Thoracic aorta (tissue), 2 donors: ENCODE measurements around the gene NR1H4. TPM values are rescaled to one million over a fixed set of nuclear protein-coding genes. Genes with fewer than 3 reads are reported as not detected.

Experiments
- ATAC-seq: fragments of 150-250 bp; one replicate; pipeline ENCODE4 v1.8.0; 2017; ENCODE audit warnings: low read depth; ENCODE audit not compliant: insufficient number of reproducible peaks, low FRiP score
- DNase-seq: peaks from one replicate; pipeline ENCODE4 v3.0.0-alpha.2; 2020; ENCODE audit warnings: low spot score
- H3K27ac ChIP-seq, 2 donors: fragments of 200-600 bp; sonication (generic); 1 replicate in 1 of 2; 2 replicates in 1 of 2; pipeline ENCODE4 v1.5.1; 2016; ENCODE audit warnings: mild to moderate bottlenecking in 2 of 2, moderate library complexity in 2 of 2
- H3K27me3 ChIP-seq: fragments of 200-600 bp; sonication (generic); replicated peaks from 2 replicates; pipeline ENCODE4 v1.6.0; 2016; ENCODE audit warnings: mild to moderate bottlenecking; ENCODE audit not compliant: insufficient read depth
- H3K36me3 ChIP-seq: fragments of 200-600 bp; sonication (generic); one replicate; pipeline ENCODE4 v1.5.1; 2016
- H3K4me1 ChIP-seq, 2 donors: fragments of 200-600 bp; sonication (generic); 1 replicate in 1 of 2; 2 replicates in 1 of 2; pipeline versions ENCODE4 v1.5.1 to v1.6.0; 2016; ENCODE audit warnings: low read depth in 2 of 2, mild to moderate bottlenecking in 1 of 2; ENCODE audit not compliant: control insufficient read depth in 1 of 2
- H3K4me3 ChIP-seq: fragments of 200-600 bp; sonication (generic); 2 replicates; pipeline ENCODE4 v1.5.1; 2016; ENCODE audit warnings: mild to moderate bottlenecking
- H3K9me3 ChIP-seq: fragments of 200-600 bp; sonication (generic); 2 replicates; pipeline ENCODE4 v1.5.1; 2016
- CTCF ChIP-seq: fragments of 200-600 bp; sonication (generic); IDR thresholded peaks from one replicate; pipeline ENCODE4 v1.5.1; 2019; ENCODE audit warnings: antibody characterized with exemption
- total RNA-seq, 2 donors: library from RNA; depleted of rRNA; stranded (reverse); fragments of >200 nt; gene quantifications; one replicate each; pipeline versions ENCODE4 v1.1.0 to v1.2.3, GENCODE V29; 2016

The NR1H4 gene
- total RNA-seq, 2 donors from 2014 or later: 1.9 TPM; not detected in 1

- H3K27me3 ChIP-seq: no peaks in the 10 kb centered on the region
- H3K36me3 ChIP-seq: no peaks in the 10 kb centered on the region
- TF ChIP-seq CTCF: no peak
- H3K4me1 ChIP-seq: no peaks in the 10 kb centered on the region
- ATAC-seq (no peak), DNase-seq (no peak)
- H3K4me3 ChIP-seq: no peak overlapping the region
- no peaks in the 10 kb centered on the region for H3K9me3 ChIP-seq
- H3K27ac ChIP-seq: no peak overlapping the region
Observed at GRCh38 chr12:100520048-100520769, 46.5 kb downstream of the NR1H4 start.

GRCh38 chr12:100521958-100522357 is 48.3 kb downstream of the NR1H4 start:
- no peak for ATAC-seq

GRCh38 chr12:100528034-100528433 is 54.4 kb downstream of the NR1H4 start:
- H3K4me1 ChIP-seq: no peaks in the 10 kb centered on the region
- no peak for TF ChIP-seq CTCF
- no peaks in the 10 kb centered on the region for H3K27me3 ChIP-seq
- DNase-seq (no peak), ATAC-seq (no peak)
- H3K9me3 ChIP-seq: no peaks in the 10 kb centered on the region
- H3K4me3 ChIP-seq: no peak overlapping the region
- H3K27ac ChIP-seq: no peak overlapping the region
- H3K36me3 ChIP-seq: no peaks in the 10 kb centered on the region

More at GRCh38 chr12:100521958-100522357, 48.3 kb downstream of the NR1H4 start:
- no peak overlapping the region for H3K27ac ChIP-seq
- no peaks in the 10 kb centered on the region for H3K27me3 ChIP-seq
- no peaks in the 10 kb centered on the region for H3K4me1 ChIP-seq
- H3K36me3 ChIP-seq: no peaks in the 10 kb centered on the region
- no peak for TF ChIP-seq CTCF
- H3K9me3 ChIP-seq: no peaks in the 10 kb centered on the region
- no peak overlapping the region for H3K4me3 ChIP-seq
- DNase-seq: no peak

- TF ChIP-seq CTCF: no peak
- ATAC-seq (no peak), DNase-seq (no peak)
- no peaks in the 10 kb centered on the region for H3K9me3 ChIP-seq
- H3K4me3 ChIP-seq: no peak overlapping the region
- H3K27ac ChIP-seq: no peak overlapping the region
- H3K36me3 ChIP-seq: no peaks in the 10 kb centered on the region
- no peaks in the 10 kb centered on the region for H3K4me1 ChIP-seq
- H3K27me3 ChIP-seq: no peaks in the 10 kb centered on the region
Observed at GRCh38 chr12:100528471-100529127, 54.9 kb downstream of the NR1H4 start.

- H3K4me1 ChIP-seq: no peaks in the 10 kb centered on the region
- ATAC-seq: no peak
- TF ChIP-seq CTCF: no peak
Observed at GRCh38 chr12:100529756-100530350, 56.2 kb downstream of the NR1H4 start.

More at GRCh38 chr12:100529756-100530350, 56.2 kb downstream of the NR1H4 start:
- no peak for DNase-seq
- no peaks in the 10 kb centered on the region for H3K27me3 ChIP-seq
- no peaks in the 10 kb centered on the region for H3K36me3 ChIP-seq
- no peaks in the 10 kb centered on the region for H3K9me3 ChIP-seq
- H3K4me3 ChIP-seq: no peak overlapping the region
- H3K27ac ChIP-seq: no peak overlapping the region
